Loucy (cell line): ENCODE results near the gene PCDHGA3.
A peak's percentile ranks its signal among the peaks of the same experiment; 100 is the strongest.

Experiments used
- H2AFZ ChIP-seq: fragments of 200-600 bp; sonication (generic); 2 replicates; pipeline ENCODE4 v1.6.0; 2016; ENCODE audit warnings: antibody characterized with exemption, mild to moderate bottlenecking, low read length, moderate library complexity
- H3F3A ChIP-seq: fragments of 200-600 bp; 2 replicates; pipeline ENCODE4 v1.6.0; 2016; ENCODE audit warnings: antibody characterized with exemption, low read depth, mild to moderate bottlenecking
- H3K27me3 ChIP-seq: fragments of 200-600 bp; sonication (generic); 2 replicates; pipeline ENCODE4 v1.6.1; 2014; ENCODE audit warnings: low read length, mild to moderate bottlenecking; ENCODE audit not compliant: insufficient read depth, poor library complexity, severe bottlenecking
- H3K36me3 ChIP-seq: fragments of 200-600 bp; sonication (generic); 2 replicates; pipeline ENCODE4 v1.6.1; 2016; ENCODE audit warnings: low read length; ENCODE audit not compliant: insufficient read depth
- H3K4me1 ChIP-seq: fragments of 200-600 bp; sonication (generic); 2 replicates; pipeline ENCODE4 v1.5.1; 2014; ENCODE audit warnings: low read length, mild to moderate bottlenecking; ENCODE audit not compliant: insufficient read depth, poor library complexity, severe bottlenecking
- H3K4me2 ChIP-seq: fragments of 200-600 bp; sonication (generic); 2 replicates; pipeline ENCODE4 v1.6.0; 2014; ENCODE audit warnings: antibody characterized with exemption, low read length, low read depth, mild to moderate bottlenecking; ENCODE audit not compliant: poor library complexity, severe bottlenecking
- H3K4me3 ChIP-seq: fragments of 200-600 bp; sonication (generic); 2 replicates; pipeline ENCODE4 v1.5.1; 2014; ENCODE audit warnings: low read length, mild to moderate bottlenecking, mixed read lengths; ENCODE audit not compliant: poor library complexity, severe bottlenecking
- H3K79me2 ChIP-seq: fragments of 200-600 bp; sonication (generic); 2 replicates; pipeline ENCODE4 v1.6.1; 2014; ENCODE audit warnings: low read length; ENCODE audit not compliant: insufficient read depth
- H3K9ac ChIP-seq: fragments of 200-600 bp; sonication (generic); 2 replicates; pipeline ENCODE4 v1.6.0; 2014; ENCODE audit warnings: mild to moderate bottlenecking, low read depth, low read length, moderate library complexity; ENCODE audit not compliant: poor library complexity, severe bottlenecking
- H3K9me2 ChIP-seq: fragments of 200-600 bp; sonication (generic); replicated peaks from 2 replicates; pipeline ENCODE4 v1.6.1; 2016; ENCODE audit warnings: low read depth, low read length, mixed read lengths
- H3K9me3 ChIP-seq: fragments of 200-600 bp; sonication (generic); 2 replicates; pipeline ENCODE4 v1.6.1; 2014; ENCODE audit warnings: mild to moderate bottlenecking, antibody characterized with exemption, low read length, low read depth; ENCODE audit not compliant: insufficient read depth
- H4K20me1 ChIP-seq: fragments of 200-600 bp; sonication (generic); 2 replicates; pipeline ENCODE4 v1.6.0; 2014; ENCODE audit warnings: antibody characterized with exemption, low read length, mild to moderate bottlenecking; ENCODE audit not compliant: insufficient read depth, poor library complexity, severe bottlenecking
- CTCF ChIP-seq: fragments of 200-600 bp; sonication (generic); conservative IDR thresholded peaks from 2 replicates; pipeline ENCODE4 v1.5.1; 2014; ENCODE audit warnings: mild to moderate bottlenecking, antibody characterized with exemption, low read length
- EZH2phosphoT487 ChIP-seq: fragments of 200-600 bp; IDR thresholded peaks from 2 replicates; pipeline ENCODE4 v1.6.1; 2018; ENCODE audit warnings: antibody characterized with exemption, mild to moderate bottlenecking, moderate library complexity, borderline replicate concordance

The PCDHGA3 gene

GRCh38 chr5:141351591-141351990, 8.0 kb downstream of the PCDHGA3 start:
- no peaks in the 10 kb centered on the region for H3K9me3 ChIP-seq
- H3K79me2 ChIP-seq = no peaks in the 10 kb centered on the region
- no peaks in the 10 kb centered on the region for H3K9me2 ChIP-seq
- no peaks in the 10 kb centered on the region for H3K4me1 ChIP-seq
- H3F3A ChIP-seq = no peaks in the 10 kb centered on the region
- TF ChIP-seq CTCF (no peak), EZH2phosphoT487 (no peak)
- H2AFZ ChIP-seq = no peak overlapping the region
- H3K27me3 ChIP-seq = no peaks in the 10 kb centered on the region
- no peak overlapping the region for H3K9ac ChIP-seq
- no peaks in the 10 kb centered on the region for H4K20me1 ChIP-seq
- no peak overlapping the region for H3K4me3 ChIP-seq
- H3K36me3 ChIP-seq = no peaks in the 10 kb centered on the region
- H3K4me2 ChIP-seq = no peak overlapping the region

- no peaks in the 10 kb centered on the region for H3K79me2 ChIP-seq
- no peaks in the 10 kb centered on the region for H3K9me2 ChIP-seq
- peak within 1 kb of the TSS; percentile 48; the same call in 1 of the 2 replicates for H2AFZ ChIP-seq
- no peaks in the 10 kb centered on the region for H3F3A ChIP-seq
- TF ChIP-seq EZH2phosphoT487 = no peak
- TF ChIP-seq CTCF = peak; percentile 80
- H3K4me3 ChIP-seq = no peak within 1 kb of the TSS
- H4K20me1 ChIP-seq = no peaks in the 10 kb centered on the region
- H3K9me3 ChIP-seq = no peaks in the 10 kb centered on the region
- H3K36me3 ChIP-seq = no peaks in the 10 kb centered on the region
- no peaks in the 10 kb centered on the region for H3K4me1 ChIP-seq
- no peaks in the 10 kb centered on the region for H3K27me3 ChIP-seq
- H3K4me2 ChIP-seq = no peak within 1 kb of the TSS
- no peak within 1 kb of the TSS for H3K9ac ChIP-seq
Observed at GRCh38 chr5:141354900-141355469, 11.4 kb downstream of the PCDHGA3 start, which contains the start of gene PCDHGA4. TSS of gene PCDHGA4 (plus strand) at chr5:141355021. CDS start at chr5:141355108, 87 bp downstream.

GRCh38 chr5:141355641-141356040, 12.0 kb downstream of the PCDHGA3 start:
- Histone ChIP-seq H3K36me3 (no peaks in the 10 kb centered on the region), H3K9ac (no peak overlapping the region), H3K27me3 (no peaks in the 10 kb centered on the region), H3K4me1 (no peaks in the 10 kb centered on the region), H3K79me2 (no peaks in the 10 kb centered on the region), H3K9me3 (no peaks in the 10 kb centered on the region), H3K9me2 (no peaks in the 10 kb centered on the region), H3F3A (no peaks in the 10 kb centered on the region), H4K20me1 (no peaks in the 10 kb centered on the region), H3K4me2 (no peak overlapping the region), H2AFZ (no peak overlapping the region), H3K4me3 (no peak overlapping the region)
- no peak for TF ChIP-seq CTCF
- TF ChIP-seq EZH2phosphoT487 = no peak
